Fibroblast of gingiva (primary cell): ENCODE data around the gene LLGL2.
A peak's percentile ranks its signal among the peaks of the same experiment; 100 is the strongest.

Source experiments
- DNase-seq: peaks from one replicate; pipeline ENCODE4 v3.0.0-alpha.2; 2011; ENCODE audit warnings: low read depth

Gene LLGL2

GRCh38 chr17:75550139-75550465, 24.6 kb downstream of the LLGL2 start:
- DNase-seq = no peak

GRCh38 chr17:75551266-75551665, 25.8 kb downstream of the LLGL2 start:
- DNase-seq = no peak

GRCh38 chr17:75552425-75553294, 27.2 kb downstream of the LLGL2 start:
- DNase-seq = no peak

- no peak for DNase-seq
Observed at GRCh38 chr17:75553295-75554110, 28.0 kb downstream of the LLGL2 start.

- DNase-seq = no peak
Observed at GRCh38 chr17:75555679-75556153, 30.2 kb downstream of the LLGL2 start.

GRCh38 chr17:75557075-75557851, 31.8 kb downstream of the LLGL2 start:
- peak; percentile 4 for DNase-seq

GRCh38 chr17:75557852-75558665, 32.6 kb downstream of the LLGL2 start:
- no peak for DNase-seq

GRCh38 chr17:75558666-75559530, 33.4 kb downstream of the LLGL2 start:
- no peak for DNase-seq

GRCh38 chr17:75559958-75560533, 34.5 kb downstream of the LLGL2 start:
- DNase-seq = no peak

GRCh38 chr17:75561927-75562603, 36.6 kb downstream of the LLGL2 start:
- no peak for DNase-seq

- no peak for DNase-seq
Observed at GRCh38 chr17:75563063-75563758, 37.7 kb downstream of the LLGL2 start.

GRCh38 chr17:75564195-75564594, 38.7 kb downstream of the LLGL2 start:
- no peak for DNase-seq

GRCh38 chr17:75565066-75565465, 39.6 kb downstream of the LLGL2 start:
- DNase-seq = no peak

GRCh38 chr17:75565618-75566017, 40.1 kb downstream of the LLGL2 start:
- no peak for DNase-seq

- no peak for DNase-seq
Observed at GRCh38 chr17:75566416-75566815, 40.9 kb downstream of the LLGL2 start.

- no peak for DNase-seq
Observed at GRCh38 chr17:75566834-75567233, 41.3 kb downstream of the LLGL2 start.

- DNase-seq = no peak
Observed at GRCh38 chr17:75568412-75569255, 43.1 kb downstream of the LLGL2 start.
